ENCODE measurements around the gene EIF5.

DNA sequence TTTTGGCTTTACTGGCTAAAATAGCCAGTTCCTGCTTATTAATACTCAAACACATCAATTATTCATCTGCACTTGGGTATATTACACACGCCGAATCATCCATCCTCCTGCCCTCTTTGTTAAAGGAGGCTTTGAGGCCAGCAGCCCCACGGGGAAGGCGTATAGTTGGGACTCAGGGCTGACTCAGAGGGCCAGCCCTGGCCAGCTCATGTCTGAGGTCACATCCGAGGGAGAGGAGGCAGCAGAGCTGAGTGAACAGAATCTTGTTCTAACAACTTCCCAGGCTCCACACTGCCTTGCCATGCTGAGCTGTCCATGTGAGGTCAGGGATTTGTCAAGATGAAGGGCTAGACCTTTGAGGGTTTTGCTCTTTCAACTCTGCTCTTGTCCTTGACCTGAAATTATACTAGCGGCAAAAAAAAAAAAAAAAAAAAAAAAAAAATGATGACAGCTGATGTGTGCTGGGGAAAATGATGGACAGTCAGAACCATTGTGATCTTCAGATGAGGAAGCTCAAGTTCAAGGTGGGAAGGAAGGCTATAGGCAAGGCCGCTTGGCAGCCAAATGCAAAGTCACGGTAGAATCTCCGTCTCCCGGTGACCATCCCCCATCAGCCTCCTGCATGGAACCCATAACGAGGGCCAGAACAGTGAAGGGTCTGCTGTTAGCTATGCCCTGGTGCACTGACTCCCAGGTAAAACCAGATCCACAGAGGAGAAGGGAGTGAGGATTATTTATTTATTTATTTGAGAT, 38.7 kb downstream of the EIF5 start:
- TF ChIP-seq, protein P1, sequence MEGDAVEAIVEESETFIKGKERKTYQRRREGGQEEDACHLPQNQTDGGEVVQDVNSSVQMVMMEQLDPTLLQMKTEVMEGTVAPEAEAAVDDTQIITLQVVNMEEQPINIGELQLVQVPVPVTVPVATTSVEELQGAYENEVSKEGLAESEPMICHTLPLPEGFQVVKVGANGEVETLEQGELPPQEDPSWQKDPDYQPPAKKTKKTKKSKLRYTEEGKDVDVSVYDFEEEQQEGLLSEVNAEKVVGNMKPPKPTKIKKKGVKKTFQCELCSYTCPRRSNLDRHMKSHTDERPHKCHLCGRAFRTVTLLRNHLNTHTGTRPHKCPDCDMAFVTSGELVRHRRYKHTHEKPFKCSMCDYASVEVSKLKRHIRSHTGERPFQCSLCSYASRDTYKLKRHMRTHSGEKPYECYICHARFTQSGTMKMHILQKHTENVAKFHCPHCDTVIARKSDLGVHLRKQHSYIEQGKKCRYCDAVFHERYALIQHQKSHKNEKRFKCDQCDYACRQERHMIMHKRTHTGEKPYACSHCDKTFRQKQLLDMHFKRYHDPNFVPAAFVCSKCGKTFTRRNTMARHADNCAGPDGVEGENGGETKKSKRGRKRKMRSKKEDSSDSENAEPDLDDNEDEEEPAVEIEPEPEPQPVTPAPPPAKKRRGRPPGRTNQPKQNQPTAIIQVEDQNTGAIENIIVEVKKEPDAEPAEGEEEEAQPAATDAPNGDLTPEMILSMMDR (conservative IDR thresholded peaks at IDR 0.05), result no peak
- TF ChIP-seq ZFX (IDR thresholded peaks at IDR 0.05), result no peak

Measured in C4-2B (cell line).